A673 (cell line): ENCODE measurements around the gene PDLIM5.

Source experiments
- CTCF ChIP-seq: fragments of 300-800, 200-600 bp; sonication (generic); conservative IDR thresholded peaks from 2 replicates; pipeline ENCODE4 v1.5.1; 2017; ENCODE audit warnings: low read depth, mild to moderate bottlenecking, antibody characterized with exemption, low read length, moderate library complexity, mixed read lengths
- EZH2 ChIP-seq: fragments of 200-600 bp; sonication (generic); IDR thresholded peaks from 2 replicates; pipeline ENCODE4 v1.6.1; 2017; ENCODE audit warnings: borderline replicate concordance, low read depth, mild to moderate bottlenecking, mixed read lengths, antibody characterized with exemption, low read length; ENCODE audit not compliant: poor library complexity, severe bottlenecking

- no peak for TF ChIP-seq CTCF
- no peak for TF ChIP-seq EZH2
These were observed 130.8 kb downstream of the PDLIM5 start for GRCh38 chr4:94582517-94582916.
